Caco-2 (cell line): ENCODE data around the gene C20orf144. TPM values are rescaled to one million over a fixed set of nuclear protein-coding genes. Genes with fewer than 3 reads are reported as not detected.

Experiments used
- BruUV-seq: library from RNA; stranded (reverse); fragments of 400-500 nt; replicated peaks from 2 replicates; lab custom pipeline; 2021; lab: Mats Ljungman, UMichigan
- CTCF ChIA-PET: fragments of 300-600 bp; sonication (Branson Sonifier 250); formaldehyde crosslinking; loops from one replicate; lab custom pipeline; 2022; ENCODE audit warnings: antibody characterized with exemption; lab: Charles Lee
- POLR2A ChIA-PET: fragments of 300-600 bp; sonication (Branson Sonifier 250); formaldehyde crosslinking; loops from one replicate; lab custom pipeline; 2022; ENCODE audit warnings: antibody characterized with exemption; lab: Charles Lee
- DNase-seq, 2 experiments: peaks; one replicate each; pipeline versions ENCODE4 v3.0.0 to v3.0.0-alpha.2; 2020 to 2022
- H3K27me3 ChIP-seq: replicated peaks from 2 replicates; pipeline ENCODE4 v1.6.0; 2011; ENCODE audit warnings: low read length; ENCODE audit not compliant: control insufficient read depth, insufficient read depth
- H3K36me3 ChIP-seq: 2 replicates; pipeline ENCODE4 v1.5.1; 2011; ENCODE audit warnings: low read length; ENCODE audit not compliant: control insufficient read depth, insufficient read depth
- H3K4me1 ChIP-seq: fragments of 250-450 bp; sonication (Bioruptor Pico); 2 replicates; pipeline ENCODE4 v1.5.1; 2020; ENCODE audit warnings: mild to moderate bottlenecking
- H3K4me3 ChIP-seq: 2 replicates; pipeline ENCODE4 v1.5.1; 2011; ENCODE audit warnings: low read depth, mild to moderate bottlenecking, control low read depth, low read length
- H3K9me3 ChIP-seq: fragments of 250-450 bp; sonication (Bioruptor Pico); 2 replicates; pipeline ENCODE4 v1.5.1; 2020; ENCODE audit warnings: mild to moderate bottlenecking, moderate library complexity
- H3K27ac Mint-ChIP-seq: one replicate; pipeline ENCODE4 v1.8.0; 2022; ENCODE audit warnings: mixed read lengths; ENCODE audit not compliant: unreplicated experiment
- H3K27me3 Mint-ChIP-seq: one replicate; pipeline ENCODE4 v1.8.0; 2022; ENCODE audit warnings: mixed read lengths; ENCODE audit not compliant: insufficient read depth, unreplicated experiment
- H3K36me3 Mint-ChIP-seq: one replicate; pipeline ENCODE4 v1.8.0; 2022; ENCODE audit warnings: mild to moderate bottlenecking, mixed read lengths; ENCODE audit not compliant: insufficient read depth, unreplicated experiment
- H3K4me1 Mint-ChIP-seq: one replicate; pipeline ENCODE4 v1.8.0; 2022; ENCODE audit warnings: low read depth, mixed read lengths; ENCODE audit not compliant: unreplicated experiment
- H3K4me3 Mint-ChIP-seq: one replicate; pipeline ENCODE4 v1.8.0; 2022; ENCODE audit warnings: mild to moderate bottlenecking, moderate library complexity, mixed read lengths; ENCODE audit not compliant: unreplicated experiment
- H3K9me3 Mint-ChIP-seq: one replicate; pipeline ENCODE4 v1.8.0; 2022; ENCODE audit warnings: mixed read lengths; ENCODE audit not compliant: unreplicated experiment
- intact Hi-C: fragments of 100-400 bp; cut with micrococcal nuclease; formaldehyde crosslinking; loops from one replicate; pipeline ENCODE4 v1.10.0; 2022; ENCODE audit not compliant: unreplicated experiment
- total RNA-seq: library from RNA; stranded (reverse); gene quantifications from 2 replicates; pipeline ENCODE4 v1.2.3, GENCODE V29; 2022
- TF ChIP-seq, protein P1 (sequence below), 2 experiments: fragments of 200-600 bp in 1 of 2; IDR thresholded peaks; 1 replicate in 1 of 2; 2 replicates in 1 of 2; pipeline versions ENCODE4 v1.5.1 to v1.8.0; 2011 to 2022; ENCODE audit warnings: antibody characterized with exemption in 1 of 2, control low read depth in 1 of 2, inconsistent platforms in 1 of 2, low read depth in 1 of 2, low read length in 1 of 2, mild to moderate bottlenecking in 1 of 2, moderate library complexity in 1 of 2; ENCODE audit not compliant: insufficient read depth in 1 of 2, severe bottlenecking in 1 of 2, unreplicated experiment in 1 of 2

The C20orf144 gene
- total RNA-seq, 1 experiment from 2014 or later, result 0.18 TPM

- Mint-ChIP-seq H3K4me3 (peak overlapping the region; percentile 84), H3K36me3 (peaks cover 80% of the 10 kb centered on the region), H3K4me1 (peaks cover 16% of the 10 kb centered on the region), H3K27me3 (no peaks in the 10 kb centered on the region), H3K27ac (peak overlapping the region; percentile 86), H3K9me3 (no peaks in the 10 kb centered on the region)
- TF ChIP-seq, protein P1, sequence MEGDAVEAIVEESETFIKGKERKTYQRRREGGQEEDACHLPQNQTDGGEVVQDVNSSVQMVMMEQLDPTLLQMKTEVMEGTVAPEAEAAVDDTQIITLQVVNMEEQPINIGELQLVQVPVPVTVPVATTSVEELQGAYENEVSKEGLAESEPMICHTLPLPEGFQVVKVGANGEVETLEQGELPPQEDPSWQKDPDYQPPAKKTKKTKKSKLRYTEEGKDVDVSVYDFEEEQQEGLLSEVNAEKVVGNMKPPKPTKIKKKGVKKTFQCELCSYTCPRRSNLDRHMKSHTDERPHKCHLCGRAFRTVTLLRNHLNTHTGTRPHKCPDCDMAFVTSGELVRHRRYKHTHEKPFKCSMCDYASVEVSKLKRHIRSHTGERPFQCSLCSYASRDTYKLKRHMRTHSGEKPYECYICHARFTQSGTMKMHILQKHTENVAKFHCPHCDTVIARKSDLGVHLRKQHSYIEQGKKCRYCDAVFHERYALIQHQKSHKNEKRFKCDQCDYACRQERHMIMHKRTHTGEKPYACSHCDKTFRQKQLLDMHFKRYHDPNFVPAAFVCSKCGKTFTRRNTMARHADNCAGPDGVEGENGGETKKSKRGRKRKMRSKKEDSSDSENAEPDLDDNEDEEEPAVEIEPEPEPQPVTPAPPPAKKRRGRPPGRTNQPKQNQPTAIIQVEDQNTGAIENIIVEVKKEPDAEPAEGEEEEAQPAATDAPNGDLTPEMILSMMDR (IDR thresholded peaks at IDR 0.05; ENCODE audit: insufficient read depth in 1 of 2, low read depth in 1 of 2, low read length in 1 of 2, severe bottlenecking in 1 of 2, unreplicated experiment in 1 of 2), result no peak
- intact Hi-C loops, result no loop called here
- no peaks in the 10 kb centered on the region for H3K27me3 ChIP-seq
- no peak for DNase-seq
- H3K4me3 ChIP-seq, result peak overlapping the region; percentile 86
- peaks cover 8% of the 10 kb centered on the region for H3K36me3 ChIP-seq
- H3K9me3 ChIP-seq, result no peaks in the 10 kb centered on the region
- ChIA-PET CTCF (interaction anchor here (2.0 to 6.5 kb wide), 2 partner anchors 10 to 207 kb away, joined by 16 to 127 read pairs; no protein-coding TSS in a partner anchor), POLR2A (interaction anchor here (0.6 to 2.3 kb wide), 7 partner anchors 10 to 174 kb away, joined by 5 to 26 read pairs (median 7); partner anchors contain the start of genes CBFA2T2, PXMP4 and ZNF341)
- peaks cover 25% of the 10 kb centered on the region for H3K4me1 ChIP-seq
- no TSS peak for BruUV-seq
Observed at GRCh38 chr20:33664085-33664761, 2.1 kb downstream of the C20orf144 start.

- peaks cover 25% of the 10 kb centered on the region for H3K4me1 ChIP-seq
- ChIA-PET CTCF (interaction anchor here (2.0 to 6.5 kb wide), 2 partner anchors 11 to 207 kb away, joined by 16 to 127 read pairs; no protein-coding TSS in a partner anchor), POLR2A (interaction anchor here (1.2 to 2.3 kb wide), 3 partner anchors 11 to 175 kb away, joined by 6 to 26 read pairs (median 10); partner anchors contain the start of genes CBFA2T2 and PXMP4)
- no peaks in the 10 kb centered on the region for H3K27me3 ChIP-seq
- intact Hi-C loops, result loop anchor here (5.0 kb wide), 1 partner anchor 262 kb away; the partner anchor contains the start of gene CDK5RAP1
- H3K4me3 ChIP-seq, result peak overlapping the region; percentile 86; the same call in 1 of the 2 replicates
- Mint-ChIP-seq H3K27ac (peak overlapping the region; percentile 86), H3K27me3 (no peaks in the 10 kb centered on the region), H3K4me1 (peaks cover 18% of the 10 kb centered on the region), H3K36me3 (peaks cover 77% of the 10 kb centered on the region), H3K9me3 (no peaks in the 10 kb centered on the region), H3K4me3 (peak overlapping the region; percentile 84)
- no TSS peak for BruUV-seq
- no peaks in the 10 kb centered on the region for H3K9me3 ChIP-seq
- DNase-seq, result no peak
- TF ChIP-seq, protein P1 (IDR thresholded peaks at IDR 0.05; ENCODE audit: insufficient read depth in 1 of 2, low read depth in 1 of 2, low read length in 1 of 2, severe bottlenecking in 1 of 2, unreplicated experiment in 1 of 2), result no peak
- H3K36me3 ChIP-seq, result peaks cover 9% of the 10 kb centered on the region
Observed at GRCh38 chr20:33664762-33665144, 2.6 kb downstream of the C20orf144 start.
